GM21528 (cell line): ENCODE measurements around the gene ZFAND5.

Experiments used
- ATAC-seq: cut with Tn5 transposase; IDR thresholded peaks from one replicate; pipeline ENCODE4 v1.9.1; 2021; ENCODE audit warnings: mild to moderate bottlenecking, moderate library complexity; ENCODE audit not compliant: unreplicated experiment, low FRiP score

Gene ZFAND5

GRCh38 chr9:72332351-72332750, 32.7 kb downstream of the ZFAND5 start:
- ATAC-seq = no peak

GRCh38 chr9:72327631-72328030, 37.4 kb downstream of the ZFAND5 start:
- no peak for ATAC-seq

GRCh38 chr9:72326641-72327040, 38.4 kb downstream of the ZFAND5 start:
- ATAC-seq = no peak

GRCh38 chr9:72324974-72325373, 40.0 kb downstream of the ZFAND5 start:
- no peak for ATAC-seq

GRCh38 chr9:72322678-72323077, 42.3 kb downstream of the ZFAND5 start:
- no peak for ATAC-seq

GRCh38 chr9:72322259-72322658, 42.7 kb downstream of the ZFAND5 start:
- no peak for ATAC-seq

GRCh38 chr9:72315510-72316311, 49.3 kb downstream of the ZFAND5 start:
- no peak for ATAC-seq

- no peak for ATAC-seq
Measured at GRCh38 chr9:72315089-72315509, 49.9 kb downstream of the ZFAND5 start.

- ATAC-seq = no peak
Measured at GRCh38 chr9:72313507-72313906, 51.5 kb downstream of the ZFAND5 start.

GRCh38 chr9:72312386-72312987, 52.5 kb downstream of the ZFAND5 start:
- ATAC-seq = no peak

GRCh38 chr9:72309364-72310133, 55.5 kb downstream of the ZFAND5 start:
- no peak for ATAC-seq

- ATAC-seq = no peak
Measured at GRCh38 chr9:72306761-72307160, 58.2 kb downstream of the ZFAND5 start.

- ATAC-seq = no peak
Measured at GRCh38 chr9:72305707-72306106, 59.3 kb downstream of the ZFAND5 start.

GRCh38 chr9:72305102-72305546, 59.9 kb downstream of the ZFAND5 start:
- ATAC-seq = peak; percentile 88

- no peak for ATAC-seq
Measured at GRCh38 chr9:72304538-72304937, 60.5 kb downstream of the ZFAND5 start.
